ENCODE data around the gene MUSTN1.

DNA sequence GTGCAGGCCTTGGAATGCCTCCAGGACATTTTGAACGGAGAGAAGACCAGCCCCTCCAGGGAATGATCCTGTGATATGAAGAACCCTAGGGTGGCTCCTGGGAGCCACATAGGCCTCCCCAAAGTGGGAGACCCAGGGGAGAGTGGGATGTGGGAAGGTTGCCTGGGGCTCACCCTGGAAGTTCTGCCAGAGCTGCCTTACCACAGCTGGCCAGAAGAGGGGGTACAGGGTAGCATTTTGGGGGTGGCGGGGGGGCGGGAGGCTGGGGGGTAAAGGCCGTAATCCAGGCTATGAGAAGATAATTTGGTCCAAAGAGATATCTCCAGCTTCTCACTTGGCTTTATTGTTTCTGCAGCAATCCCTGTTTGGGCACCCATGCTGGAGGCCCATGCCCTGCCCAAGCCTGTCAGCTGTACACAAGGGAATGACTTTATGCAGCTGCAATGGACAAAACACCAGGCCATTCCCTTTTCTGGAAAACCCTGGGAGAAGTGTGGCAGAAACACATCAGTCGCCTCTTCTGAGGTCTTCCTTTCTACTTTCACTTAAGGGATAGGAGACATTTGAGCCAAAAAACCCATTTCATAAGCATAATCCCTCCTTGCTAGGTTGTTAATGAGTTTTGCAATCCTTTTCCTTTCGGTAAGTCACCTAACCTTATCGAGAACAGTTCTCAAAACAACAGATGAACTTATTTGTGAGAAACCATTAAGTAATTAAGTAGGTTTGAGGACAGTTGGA lies 11.0 kb upstream of the MUSTN1 start:
- TF ChIP-seq, protein P1, sequence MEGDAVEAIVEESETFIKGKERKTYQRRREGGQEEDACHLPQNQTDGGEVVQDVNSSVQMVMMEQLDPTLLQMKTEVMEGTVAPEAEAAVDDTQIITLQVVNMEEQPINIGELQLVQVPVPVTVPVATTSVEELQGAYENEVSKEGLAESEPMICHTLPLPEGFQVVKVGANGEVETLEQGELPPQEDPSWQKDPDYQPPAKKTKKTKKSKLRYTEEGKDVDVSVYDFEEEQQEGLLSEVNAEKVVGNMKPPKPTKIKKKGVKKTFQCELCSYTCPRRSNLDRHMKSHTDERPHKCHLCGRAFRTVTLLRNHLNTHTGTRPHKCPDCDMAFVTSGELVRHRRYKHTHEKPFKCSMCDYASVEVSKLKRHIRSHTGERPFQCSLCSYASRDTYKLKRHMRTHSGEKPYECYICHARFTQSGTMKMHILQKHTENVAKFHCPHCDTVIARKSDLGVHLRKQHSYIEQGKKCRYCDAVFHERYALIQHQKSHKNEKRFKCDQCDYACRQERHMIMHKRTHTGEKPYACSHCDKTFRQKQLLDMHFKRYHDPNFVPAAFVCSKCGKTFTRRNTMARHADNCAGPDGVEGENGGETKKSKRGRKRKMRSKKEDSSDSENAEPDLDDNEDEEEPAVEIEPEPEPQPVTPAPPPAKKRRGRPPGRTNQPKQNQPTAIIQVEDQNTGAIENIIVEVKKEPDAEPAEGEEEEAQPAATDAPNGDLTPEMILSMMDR (IDR thresholded peaks at IDR 0.05), result no peak
- TF ChIP-seq POLR2A (IDR thresholded peaks at IDR 0.05), result no peak

All from lower leg skin (tissue), 3 donors.